Loucy (cell line): ENCODE measurements around the gene EEF1A2.

ENCODE experiments used
- H2AFZ ChIP-seq: fragments of 200-600 bp; sonication (generic); 2 replicates; pipeline ENCODE4 v1.6.0; 2016; ENCODE audit warnings: antibody characterized with exemption, mild to moderate bottlenecking, low read length, moderate library complexity
- H3F3A ChIP-seq: fragments of 200-600 bp; 2 replicates; pipeline ENCODE4 v1.6.0; 2016; ENCODE audit warnings: antibody characterized with exemption, low read depth, mild to moderate bottlenecking
- H3K27me3 ChIP-seq: fragments of 200-600 bp; sonication (generic); 2 replicates; pipeline ENCODE4 v1.6.1; 2014; ENCODE audit warnings: low read length, mild to moderate bottlenecking; ENCODE audit not compliant: insufficient read depth, poor library complexity, severe bottlenecking
- H3K36me3 ChIP-seq: fragments of 200-600 bp; sonication (generic); 2 replicates; pipeline ENCODE4 v1.6.1; 2016; ENCODE audit warnings: low read length; ENCODE audit not compliant: insufficient read depth
- H3K4me1 ChIP-seq: fragments of 200-600 bp; sonication (generic); 2 replicates; pipeline ENCODE4 v1.5.1; 2014; ENCODE audit warnings: low read length, mild to moderate bottlenecking; ENCODE audit not compliant: insufficient read depth, poor library complexity, severe bottlenecking
- H3K4me2 ChIP-seq: fragments of 200-600 bp; sonication (generic); 2 replicates; pipeline ENCODE4 v1.6.0; 2014; ENCODE audit warnings: antibody characterized with exemption, low read length, low read depth, mild to moderate bottlenecking; ENCODE audit not compliant: poor library complexity, severe bottlenecking
- H3K4me3 ChIP-seq: fragments of 200-600 bp; sonication (generic); 2 replicates; pipeline ENCODE4 v1.5.1; 2014; ENCODE audit warnings: low read length, mild to moderate bottlenecking, mixed read lengths; ENCODE audit not compliant: poor library complexity, severe bottlenecking
- H3K79me2 ChIP-seq: fragments of 200-600 bp; sonication (generic); 2 replicates; pipeline ENCODE4 v1.6.1; 2014; ENCODE audit warnings: low read length; ENCODE audit not compliant: insufficient read depth
- H3K9ac ChIP-seq: fragments of 200-600 bp; sonication (generic); 2 replicates; pipeline ENCODE4 v1.6.0; 2014; ENCODE audit warnings: mild to moderate bottlenecking, low read depth, low read length, moderate library complexity; ENCODE audit not compliant: poor library complexity, severe bottlenecking
- H3K9me2 ChIP-seq: fragments of 200-600 bp; sonication (generic); replicated peaks from 2 replicates; pipeline ENCODE4 v1.6.1; 2016; ENCODE audit warnings: low read depth, low read length, mixed read lengths
- H3K9me3 ChIP-seq: fragments of 200-600 bp; sonication (generic); 2 replicates; pipeline ENCODE4 v1.6.1; 2014; ENCODE audit warnings: mild to moderate bottlenecking, antibody characterized with exemption, low read length, low read depth; ENCODE audit not compliant: insufficient read depth
- H4K20me1 ChIP-seq: fragments of 200-600 bp; sonication (generic); 2 replicates; pipeline ENCODE4 v1.6.0; 2014; ENCODE audit warnings: antibody characterized with exemption, low read length, mild to moderate bottlenecking; ENCODE audit not compliant: insufficient read depth, poor library complexity, severe bottlenecking
- EZH2phosphoT487 ChIP-seq: fragments of 200-600 bp; IDR thresholded peaks from 2 replicates; pipeline ENCODE4 v1.6.1; 2018; ENCODE audit warnings: antibody characterized with exemption, mild to moderate bottlenecking, moderate library complexity, borderline replicate concordance
- TF ChIP-seq, protein P1 (sequence below): fragments of 200-600 bp; sonication (generic); conservative IDR thresholded peaks from 2 replicates; pipeline ENCODE4 v1.5.1; 2014; ENCODE audit warnings: mild to moderate bottlenecking, antibody characterized with exemption, low read length

Gene EEF1A2

DNA sequence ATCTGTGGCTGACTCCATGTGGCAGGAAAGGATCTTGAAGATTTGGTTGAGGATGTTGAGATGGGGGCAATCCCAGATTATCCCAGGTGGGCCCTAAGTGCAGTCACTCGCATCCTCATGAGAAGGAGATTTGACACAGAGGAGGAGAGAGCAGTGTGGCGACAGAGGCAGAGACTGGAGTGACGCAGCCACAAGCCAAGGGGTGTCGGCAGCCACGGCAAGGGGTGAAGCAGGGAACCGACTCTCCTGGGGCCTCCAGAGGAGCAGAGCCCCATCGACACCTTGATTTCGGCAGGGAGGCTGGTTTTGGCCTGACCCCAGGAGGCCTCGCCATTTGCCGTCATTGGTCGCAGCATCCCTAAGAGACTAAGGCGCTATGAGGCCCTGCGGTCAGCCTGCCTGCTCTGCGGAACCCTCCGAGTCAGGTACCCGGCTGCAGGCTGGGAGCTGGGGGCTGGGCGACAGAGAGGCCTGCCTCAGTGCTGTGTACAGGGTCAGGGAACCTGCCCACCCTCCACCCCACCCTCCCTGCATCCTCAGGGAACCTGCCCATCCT is 12.5 kb downstream of the EEF1A2 start:
- no peaks in the 10 kb centered on the region for H3K27me3 ChIP-seq
- no peaks in the 10 kb centered on the region for H3F3A ChIP-seq
- no peak overlapping the region for H3K4me3 ChIP-seq
- no peaks in the 10 kb centered on the region for H3K9me3 ChIP-seq
- H3K79me2 ChIP-seq = no peaks in the 10 kb centered on the region
- no peak overlapping the region for H2AFZ ChIP-seq
- no peak overlapping the region for H3K9ac ChIP-seq
- no peaks in the 10 kb centered on the region for H4K20me1 ChIP-seq
- H3K36me3 ChIP-seq = no peaks in the 10 kb centered on the region
- TF ChIP-seq EZH2phosphoT487 = no peak
- TF ChIP-seq, protein P1, sequence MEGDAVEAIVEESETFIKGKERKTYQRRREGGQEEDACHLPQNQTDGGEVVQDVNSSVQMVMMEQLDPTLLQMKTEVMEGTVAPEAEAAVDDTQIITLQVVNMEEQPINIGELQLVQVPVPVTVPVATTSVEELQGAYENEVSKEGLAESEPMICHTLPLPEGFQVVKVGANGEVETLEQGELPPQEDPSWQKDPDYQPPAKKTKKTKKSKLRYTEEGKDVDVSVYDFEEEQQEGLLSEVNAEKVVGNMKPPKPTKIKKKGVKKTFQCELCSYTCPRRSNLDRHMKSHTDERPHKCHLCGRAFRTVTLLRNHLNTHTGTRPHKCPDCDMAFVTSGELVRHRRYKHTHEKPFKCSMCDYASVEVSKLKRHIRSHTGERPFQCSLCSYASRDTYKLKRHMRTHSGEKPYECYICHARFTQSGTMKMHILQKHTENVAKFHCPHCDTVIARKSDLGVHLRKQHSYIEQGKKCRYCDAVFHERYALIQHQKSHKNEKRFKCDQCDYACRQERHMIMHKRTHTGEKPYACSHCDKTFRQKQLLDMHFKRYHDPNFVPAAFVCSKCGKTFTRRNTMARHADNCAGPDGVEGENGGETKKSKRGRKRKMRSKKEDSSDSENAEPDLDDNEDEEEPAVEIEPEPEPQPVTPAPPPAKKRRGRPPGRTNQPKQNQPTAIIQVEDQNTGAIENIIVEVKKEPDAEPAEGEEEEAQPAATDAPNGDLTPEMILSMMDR = no peak
- peaks cover 9% of the 10 kb centered on the region for H3K4me1 ChIP-seq
- H3K9me2 ChIP-seq = no peaks in the 10 kb centered on the region
- H3K4me2 ChIP-seq = no peak overlapping the region

DNA sequence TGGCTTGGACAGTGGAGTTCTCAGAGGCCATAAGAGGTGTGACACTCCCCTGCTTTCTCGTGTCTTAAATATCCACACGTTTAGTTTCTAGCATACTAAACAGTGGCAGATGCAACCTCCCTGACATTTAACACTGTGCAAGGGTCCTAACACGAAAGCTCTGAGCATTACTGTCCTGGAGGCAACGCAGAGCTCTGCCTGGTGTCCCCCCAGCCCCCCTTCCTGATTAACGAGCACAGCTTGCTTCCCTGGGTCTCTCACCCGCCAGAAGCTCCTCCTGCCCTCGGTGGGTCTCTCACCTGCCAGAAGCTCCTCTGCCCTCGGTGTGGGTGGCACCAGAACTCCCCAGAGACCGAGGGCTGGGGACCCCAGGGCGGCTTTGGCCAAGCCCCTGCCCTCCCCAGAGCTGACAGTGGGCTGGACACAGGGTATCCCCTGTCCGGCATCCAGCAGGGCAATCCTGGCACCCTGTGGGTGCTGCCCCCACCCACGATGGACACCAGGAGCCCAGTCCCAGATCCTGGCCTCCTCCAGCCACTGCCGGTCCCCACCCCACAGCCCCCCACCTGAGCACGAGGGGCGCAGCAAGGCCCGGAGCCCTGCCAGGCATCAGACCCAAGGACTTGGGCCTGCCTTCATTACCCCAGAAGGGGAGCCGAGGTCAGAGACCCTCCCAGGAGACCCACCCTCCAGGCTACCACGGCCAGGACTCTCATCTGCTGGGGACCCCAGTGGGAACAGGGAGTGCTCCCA is 14.1 kb downstream of the EEF1A2 start:
- H4K20me1 ChIP-seq = no peaks in the 10 kb centered on the region
- H3K9me2 ChIP-seq = no peaks in the 10 kb centered on the region
- H3K4me1 ChIP-seq = peaks cover 9% of the 10 kb centered on the region
- no peak overlapping the region for H3K4me3 ChIP-seq
- no peak overlapping the region for H3K9ac ChIP-seq
- H3K79me2 ChIP-seq = no peaks in the 10 kb centered on the region
- TF ChIP-seq, protein P1 = no peak
- TF ChIP-seq EZH2phosphoT487 = no peak
- H2AFZ ChIP-seq = no peak overlapping the region
- H3F3A ChIP-seq = no peaks in the 10 kb centered on the region
- H3K9me3 ChIP-seq = no peaks in the 10 kb centered on the region
- H3K36me3 ChIP-seq = no peaks in the 10 kb centered on the region
- no peak overlapping the region for H3K4me2 ChIP-seq
- H3K27me3 ChIP-seq = no peaks in the 10 kb centered on the region

DNA sequence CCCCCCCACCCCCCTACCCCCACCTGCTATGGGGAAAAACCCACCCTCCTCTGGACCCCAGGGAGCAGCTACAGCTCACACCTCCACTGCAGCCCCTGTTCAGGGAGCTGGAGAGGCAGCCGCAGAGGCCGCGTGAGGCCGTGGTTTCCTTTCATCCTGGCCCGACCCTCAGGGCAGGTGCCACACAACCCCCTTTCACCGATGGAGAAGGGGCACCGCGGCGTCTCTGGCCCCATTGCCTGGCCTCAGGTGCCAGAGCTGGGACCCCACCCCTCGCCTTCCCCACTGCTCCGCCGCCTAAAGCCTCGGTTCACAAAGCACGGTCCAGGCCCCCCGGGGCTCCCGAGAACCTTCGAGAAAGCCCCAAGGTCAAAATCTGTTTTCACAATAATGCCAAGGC is 14.6 kb downstream of the EEF1A2 start:
- no peaks in the 10 kb centered on the region for H3K79me2 ChIP-seq
- TF ChIP-seq EZH2phosphoT487 = no peak
- TF ChIP-seq, protein P1 = no peak
- no peak overlapping the region for H3K4me2 ChIP-seq

More for the DNA sequence above, 14.6 kb downstream of the EEF1A2 start:
- Histone ChIP-seq H4K20me1 (no peaks in the 10 kb centered on the region), H3K9ac (no peak overlapping the region), H3K36me3 (no peaks in the 10 kb centered on the region), H3K9me2 (no peaks in the 10 kb centered on the region), H3F3A (no peaks in the 10 kb centered on the region), H3K4me1 (peaks cover 9% of the 10 kb centered on the region), H3K4me3 (no peak overlapping the region), H2AFZ (no peak overlapping the region), H3K27me3 (no peaks in the 10 kb centered on the region), H3K9me3 (no peaks in the 10 kb centered on the region)
